Astrocyte (in vitro differentiated cells and primary cell): Measurements from ENCODE around the gene COL28A1.

Source experiments
- CTCF ChIP-seq: IDR thresholded peaks from 2 replicates; pipeline ENCODE4 v1.5.1; 2011; ENCODE audit warnings: low read depth, mild to moderate bottlenecking, inconsistent platforms, low read length, moderate library complexity; ENCODE audit not compliant: insufficient read depth
- EZH2 ChIP-seq: IDR thresholded peaks from 2 replicates; pipeline ENCODE4 v1.6.1; 2012; ENCODE audit warnings: mild to moderate bottlenecking, low read length, inconsistent platforms; ENCODE audit not compliant: insufficient read depth

- TF ChIP-seq CTCF (no peak), EZH2 (no peak)
Measured at GRCh38 chr7:7568553-7568952, 32.9 kb upstream of the COL28A1 start.
